ENCODE data around the gene CDH4.
"Not testable (repeated sequence)": the region's sequence is repeated elsewhere in the genome, so short reads cannot be mapped to it uniquely, and the experiment has no call there.

CDH4 gene

DNA sequence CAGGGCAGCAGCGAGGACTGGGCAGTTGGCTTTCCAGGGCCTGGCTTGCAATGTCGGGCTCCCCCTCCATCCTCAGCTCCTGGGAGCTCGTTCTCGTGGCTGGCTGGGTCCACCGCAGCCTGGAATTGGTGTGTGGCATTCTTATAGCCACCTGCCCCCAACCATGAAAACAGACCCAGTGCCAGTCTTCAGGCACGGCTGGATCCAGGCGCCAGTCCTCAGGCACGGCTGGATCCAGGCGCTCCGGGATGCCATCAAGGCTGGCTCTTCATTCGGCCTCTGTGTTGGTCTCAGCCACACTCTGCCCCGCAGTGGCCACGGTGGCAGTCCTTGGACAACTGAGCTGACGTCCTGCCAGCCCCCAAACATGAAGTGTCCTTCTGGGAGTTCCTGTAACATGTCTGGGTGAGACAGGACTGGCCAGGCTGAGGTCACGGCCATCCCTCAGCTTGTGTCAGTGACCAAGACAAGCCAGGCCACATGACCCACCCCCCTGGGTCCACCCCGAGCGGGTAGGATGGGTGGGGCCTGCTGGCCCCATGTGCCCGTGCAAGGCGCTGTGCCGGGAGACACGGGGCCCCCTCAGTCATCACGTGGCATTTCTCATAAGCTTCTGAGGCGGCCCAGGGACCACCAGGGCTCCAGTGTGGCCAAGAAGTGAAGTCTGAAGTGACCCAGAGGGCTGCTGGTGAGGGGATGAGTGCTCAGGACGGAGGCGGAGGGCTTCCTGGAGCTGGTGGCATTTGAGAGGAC, 714.6 kb downstream of the CDH4 start:
- no peak for DNase-seq (ENCODE audit: low spot score)

DNA sequence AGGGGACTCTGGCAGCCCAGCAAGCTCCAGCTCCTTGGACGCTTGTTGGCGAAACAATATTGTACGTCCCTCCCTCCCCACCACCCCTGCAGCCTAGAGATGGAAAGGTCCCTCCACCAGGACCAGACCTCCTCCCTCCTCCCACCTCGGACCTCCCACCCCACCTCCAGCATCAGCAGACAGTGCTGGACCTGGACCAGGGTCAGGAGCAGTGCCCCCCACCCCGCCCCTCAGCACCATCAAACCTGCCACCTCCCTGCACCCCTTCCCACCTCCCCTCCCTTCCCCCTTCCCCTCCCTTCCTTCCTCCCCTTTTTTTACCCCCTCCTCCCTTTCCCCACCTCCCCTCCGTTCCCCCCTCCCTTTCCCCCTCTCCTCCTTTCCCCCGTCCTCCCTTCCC, 715.2 kb downstream of the CDH4 start:
- no peak for DNase-seq (ENCODE audit: low spot score)

DNA sequence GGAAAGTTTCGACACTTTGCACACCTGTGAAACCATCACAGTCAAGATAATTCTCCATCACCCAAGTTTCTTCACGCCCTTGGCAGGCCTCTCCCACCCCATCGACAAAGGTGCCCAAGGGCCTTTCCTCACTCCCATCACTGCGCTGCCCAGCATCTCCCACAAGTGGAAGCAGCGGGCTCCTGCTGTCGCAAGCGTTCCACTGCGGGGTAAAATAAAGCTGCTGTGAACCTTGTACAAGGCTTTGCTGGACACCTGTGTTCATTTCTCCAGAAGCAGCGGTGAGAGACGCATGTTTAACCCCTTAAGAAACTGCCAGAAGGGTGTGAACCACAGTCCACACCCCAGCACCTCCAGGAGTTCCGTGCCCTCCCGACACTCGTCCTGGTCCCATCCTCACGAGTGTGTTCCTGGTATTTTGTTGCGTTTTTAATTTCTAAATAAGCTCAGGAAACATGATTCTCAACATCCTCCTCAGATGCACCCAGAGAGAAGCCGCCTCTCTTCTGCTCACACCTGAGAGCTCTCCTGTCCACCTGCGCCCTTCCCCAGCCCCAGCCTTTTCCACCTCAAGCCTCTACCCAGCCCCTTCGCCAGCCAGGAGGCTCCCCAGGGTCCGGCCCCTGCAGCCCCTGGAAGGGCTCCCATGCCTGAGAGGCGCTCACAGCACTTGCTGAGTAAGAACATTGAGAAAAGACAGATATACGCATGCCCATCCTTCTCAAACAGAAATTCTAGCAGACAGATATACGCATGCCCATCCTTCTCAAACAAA, 716.2 kb downstream of the CDH4 start:
- no peak for DNase-seq (ENCODE audit: low spot score)

DNA sequence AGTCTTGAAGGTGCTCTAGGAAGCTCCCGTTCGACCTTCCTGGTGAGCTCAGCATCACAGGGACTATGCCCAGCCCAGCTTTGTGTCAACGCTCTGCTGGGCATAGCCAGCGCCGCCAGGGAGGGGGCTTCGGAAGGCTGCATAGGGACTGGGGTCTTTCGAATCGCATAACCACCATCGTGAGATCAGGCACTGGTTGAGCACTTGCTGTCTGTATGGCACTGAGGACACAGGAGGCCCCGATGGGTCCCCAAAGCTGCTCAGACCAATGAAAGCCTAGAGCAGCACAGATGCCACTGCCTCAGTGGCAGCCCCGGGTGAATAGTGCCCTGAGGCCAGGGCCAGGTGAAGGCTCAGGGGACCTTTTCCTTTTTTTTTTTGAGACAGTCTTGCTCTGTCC, 716.9 kb downstream of the CDH4 start:
- DNase-seq (ENCODE audit: low spot score), result no peak

DNA sequence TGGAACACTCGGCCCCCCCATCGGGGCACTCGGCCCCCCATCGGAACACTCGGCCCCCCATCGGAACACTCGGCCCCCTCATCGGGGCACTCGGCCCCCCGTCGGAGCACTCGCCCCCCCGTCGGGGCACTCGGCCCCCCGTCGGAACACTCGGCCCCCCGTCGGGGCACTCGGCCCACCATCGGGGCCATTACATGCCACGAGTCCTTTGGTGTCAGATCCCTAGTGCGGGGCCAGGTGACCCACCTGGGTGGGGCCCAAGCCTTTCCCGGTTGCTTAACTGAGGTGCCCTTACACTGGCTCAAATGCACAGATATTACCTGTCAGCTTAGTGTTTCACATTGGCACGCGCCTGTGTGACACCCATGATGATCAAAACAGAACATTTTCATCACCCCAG, 717.7 kb downstream of the CDH4 start:
- DNase-seq (ENCODE audit: low spot score), result no peak

DNA sequence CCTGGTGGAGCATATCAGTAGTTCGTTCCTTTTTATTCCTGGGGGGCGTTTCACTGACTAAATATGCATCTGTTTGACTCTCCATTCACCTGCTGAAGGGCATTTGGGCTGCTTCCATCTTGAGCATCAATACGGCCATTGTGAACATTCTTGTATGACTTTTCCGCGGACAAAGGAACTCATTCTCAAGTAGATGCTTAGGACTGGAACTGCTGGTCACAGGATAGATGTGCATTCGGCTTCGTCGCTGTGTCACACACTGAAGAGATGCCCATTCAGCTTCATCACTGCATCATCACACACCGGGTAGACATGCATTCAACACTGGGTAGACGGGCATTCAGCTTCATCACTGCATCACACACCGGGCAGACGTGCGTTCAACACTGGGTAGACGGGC, 718.3 kb downstream of the CDH4 start:
- DNase-seq (ENCODE audit: low spot score), result no peak

DNA sequence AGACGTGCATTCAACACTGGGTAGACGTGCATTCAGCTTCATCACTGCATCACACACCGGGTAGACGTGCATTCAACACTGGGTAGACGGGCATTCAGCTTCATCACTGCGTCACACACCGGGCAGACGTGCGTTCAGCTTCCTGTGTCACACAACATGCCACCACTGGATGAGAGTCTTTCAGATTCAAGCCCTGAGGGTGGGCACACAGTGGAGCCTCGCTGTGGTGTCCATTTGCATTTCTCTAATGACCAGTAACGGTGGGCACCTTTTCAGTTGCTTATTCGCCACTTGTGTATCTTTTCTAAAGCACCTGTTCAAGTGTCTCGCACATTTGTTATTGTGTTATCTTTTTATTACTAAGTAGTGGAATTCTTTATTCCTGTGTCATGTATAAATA, 719.5 kb downstream of the CDH4 start:
- DNase-seq (ENCODE audit: low spot score), result not testable (repeated sequence)

DNA sequence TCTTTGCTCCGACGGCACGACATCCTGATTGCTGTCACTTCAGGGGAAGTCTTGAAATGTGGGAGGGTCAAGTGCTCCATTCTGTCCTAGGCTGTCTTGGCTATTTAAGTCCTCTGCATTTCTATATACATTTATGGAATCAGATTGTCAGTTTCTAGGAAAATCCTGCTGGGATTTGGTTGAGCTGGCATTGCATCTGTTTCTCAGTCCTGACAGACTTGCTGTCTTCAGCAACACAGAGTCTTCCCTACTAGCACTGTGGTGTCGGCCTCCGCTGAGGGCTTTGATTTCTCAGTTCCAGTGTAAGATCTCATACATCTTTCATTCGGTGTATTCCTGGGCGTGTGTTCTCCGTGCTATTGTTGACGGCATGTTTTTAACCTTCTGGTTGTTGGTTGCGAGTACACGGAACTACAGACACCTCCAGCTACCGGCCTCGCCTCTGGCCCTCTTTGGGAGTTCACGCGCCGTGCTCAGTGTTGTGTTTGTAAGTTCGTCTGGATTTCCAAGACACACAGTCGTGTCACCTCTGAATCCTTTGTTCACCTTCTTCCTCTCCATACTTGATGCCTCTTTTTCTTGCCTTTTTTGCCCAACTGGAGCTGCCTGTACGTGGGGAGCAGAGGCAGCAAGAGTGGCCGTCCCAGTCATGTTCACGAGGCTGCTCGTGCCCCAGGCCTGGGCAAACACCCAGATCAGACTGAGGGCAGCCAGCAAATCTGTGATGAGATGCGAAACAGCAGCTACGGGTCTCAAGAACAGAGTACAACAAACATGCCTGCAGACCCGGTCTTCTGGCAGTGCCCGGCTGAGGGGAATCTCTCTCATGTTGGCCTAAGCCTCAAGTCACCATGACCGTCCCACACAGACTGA, 720.8 kb downstream of the CDH4 start:
- DNase-seq (ENCODE audit: low spot score), result no peak

DNA sequence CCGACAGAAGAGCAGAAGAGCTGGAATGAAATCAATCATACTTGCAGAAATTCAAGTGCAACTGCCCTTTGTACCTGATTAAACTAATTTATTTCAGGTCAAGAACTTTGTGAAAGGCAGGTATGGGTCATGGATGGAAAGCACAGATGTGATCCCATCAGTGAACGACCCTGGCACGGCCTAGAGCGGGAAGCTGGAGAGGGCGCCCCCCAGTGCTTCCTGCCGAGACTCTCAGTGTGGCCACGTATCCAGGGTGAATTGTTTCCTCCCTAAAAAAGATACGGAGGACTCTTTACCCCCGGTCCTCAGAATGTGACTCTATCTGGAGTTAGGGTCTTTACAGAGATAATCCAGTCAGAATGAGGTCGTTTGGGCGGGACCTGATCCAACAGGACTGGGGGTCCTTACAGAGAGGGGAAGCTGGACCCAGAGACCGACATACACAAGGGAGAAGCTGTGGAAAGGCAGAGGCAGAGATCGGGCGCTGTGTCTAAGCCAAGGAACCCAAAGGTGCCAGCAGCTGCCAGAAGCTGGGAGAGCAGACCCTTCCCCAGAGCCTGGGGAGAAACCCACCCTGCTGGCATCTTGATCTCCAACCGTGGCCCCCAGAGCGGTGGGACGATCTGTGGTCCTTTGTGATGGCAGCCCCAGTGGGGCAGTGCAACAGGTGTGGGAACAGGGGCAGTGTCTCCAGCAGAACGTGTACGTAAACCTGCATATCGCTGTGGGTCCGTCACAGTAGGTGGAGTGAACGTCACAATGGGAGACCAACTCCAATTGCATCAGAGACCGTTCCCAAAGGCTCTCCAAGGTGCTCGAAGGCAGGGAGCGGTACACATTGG, 721.7 kb downstream of the CDH4 start:
- DNase-seq (ENCODE audit: low spot score), result no peak

DNA sequence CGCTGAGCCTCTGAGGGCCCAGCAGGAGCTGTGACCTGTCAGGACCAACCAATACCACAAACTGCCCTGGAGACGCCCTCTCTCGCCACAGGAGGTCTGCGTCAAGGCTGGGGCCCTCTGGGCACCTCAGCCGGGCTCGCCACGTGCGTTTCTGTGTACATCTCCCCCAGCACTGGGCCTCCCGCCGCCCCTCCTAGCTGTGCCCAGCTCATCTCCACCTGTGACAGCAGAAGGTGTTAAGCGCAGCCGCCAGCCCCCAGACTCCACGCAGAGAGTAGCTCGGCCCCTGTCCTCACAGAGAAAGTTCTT, 722.2 kb downstream of the CDH4 start:
- DNase-seq (ENCODE audit: low spot score), result no peak

DNA sequence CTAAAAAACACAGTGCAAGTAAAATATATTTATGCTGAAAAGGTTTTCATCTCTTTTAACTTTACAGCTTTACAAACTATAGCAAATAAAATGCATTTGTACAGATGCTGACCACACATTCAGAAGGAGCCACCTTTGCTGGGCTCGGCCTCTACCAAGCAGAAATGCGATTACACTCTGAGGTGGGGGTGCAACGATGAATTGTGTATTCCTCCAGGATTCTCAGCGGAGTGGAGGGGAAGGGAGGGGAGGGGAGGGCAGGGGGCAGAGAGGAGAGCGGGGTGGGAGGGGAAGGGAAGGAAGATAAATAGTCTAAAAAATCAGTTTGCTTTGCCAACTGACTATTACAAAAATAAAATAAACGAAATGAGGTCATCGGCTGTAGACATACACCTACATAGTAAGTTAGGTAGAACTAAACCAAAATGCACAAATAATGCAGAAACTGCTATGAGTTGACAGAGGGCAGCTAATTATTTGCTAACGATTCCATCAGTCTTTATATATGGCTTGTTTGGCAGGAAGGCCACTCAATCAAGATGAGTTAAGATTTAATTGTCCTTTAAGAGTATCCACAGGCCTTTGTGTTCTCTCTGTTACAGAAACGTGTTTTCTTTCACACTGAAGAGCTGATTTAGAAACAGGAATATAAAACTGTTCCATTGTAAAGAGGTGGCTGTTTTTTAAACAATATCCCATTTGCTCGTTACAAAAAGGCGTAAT, 723.5 kb downstream of the CDH4 start:
- DNase-seq (ENCODE audit: low spot score), result no peak

DNA sequence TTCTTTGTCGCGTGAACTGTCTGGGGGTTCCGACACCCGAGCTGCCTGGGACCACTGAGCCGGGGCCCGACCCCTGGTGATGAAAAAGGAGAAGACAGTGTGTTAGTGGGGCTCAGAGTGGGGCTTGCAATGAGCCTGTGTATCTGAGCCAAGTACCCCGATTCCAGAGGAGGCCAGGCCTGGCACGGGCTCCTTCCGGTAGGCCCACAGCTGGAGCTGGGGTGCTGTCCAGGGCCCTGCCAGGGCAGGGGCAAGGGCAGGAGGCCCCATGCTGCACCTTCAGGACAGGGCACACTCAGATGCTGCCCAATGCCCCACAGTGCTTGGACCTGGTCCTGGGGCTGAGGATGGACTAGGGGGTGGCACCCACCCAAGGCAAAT, 724.2 kb downstream of the CDH4 start:
- DNase-seq (ENCODE audit: low spot score), result no peak

DNA sequence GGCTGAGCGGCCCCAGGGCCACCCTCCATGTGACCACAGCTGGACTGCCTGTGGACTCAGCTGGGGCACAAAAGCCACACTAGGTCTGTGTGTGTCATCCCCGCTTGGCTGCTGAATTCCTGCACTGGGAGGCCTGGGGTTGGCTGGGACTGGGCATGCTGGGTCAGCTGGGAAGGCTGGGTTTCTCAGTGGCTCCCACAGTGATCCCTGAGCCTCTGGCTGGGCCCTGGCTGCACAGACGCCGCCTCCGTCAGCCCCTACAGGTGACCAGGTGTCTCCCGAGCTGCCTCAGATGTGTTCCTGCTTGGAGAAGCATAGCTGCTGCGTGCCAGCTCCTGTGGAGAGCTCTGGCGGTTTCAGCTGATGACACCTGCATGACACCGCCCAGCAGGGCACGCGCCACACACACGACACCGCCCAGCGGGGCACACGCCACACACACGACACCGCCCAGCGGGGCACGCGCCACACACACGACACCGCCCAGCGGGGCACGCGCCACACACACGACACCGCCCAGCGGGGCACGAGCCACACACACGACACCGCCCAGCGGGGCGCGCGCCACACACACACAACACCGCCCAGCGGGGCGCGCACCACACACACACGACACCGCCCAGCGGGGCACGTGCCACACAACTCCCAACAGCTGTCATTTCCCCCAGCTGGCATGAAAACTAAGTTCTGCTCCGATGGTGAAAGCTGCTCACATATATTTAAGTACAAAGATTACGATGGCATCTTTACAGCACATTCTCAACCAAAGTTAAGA, 724.8 kb downstream of the CDH4 start:
- no peak for DNase-seq (ENCODE audit: low spot score)

DNA sequence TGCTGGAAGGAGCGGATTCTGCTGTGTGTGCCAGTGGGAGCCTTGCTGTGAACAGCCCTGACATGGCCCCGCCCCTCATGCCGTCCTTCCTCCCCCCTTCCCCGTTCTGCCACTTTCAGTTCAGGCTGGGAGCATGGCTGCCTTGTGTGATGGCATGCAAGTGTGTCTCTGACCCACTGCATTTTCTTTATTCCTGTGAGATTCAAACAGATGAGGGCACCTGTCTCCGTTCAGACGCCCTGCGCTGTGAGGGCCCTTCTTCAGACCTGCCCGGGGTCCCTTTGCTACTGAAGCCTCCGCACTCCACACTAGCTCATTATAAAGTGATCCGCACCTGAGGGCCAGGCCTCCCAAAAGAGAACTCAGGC, 725.3 kb downstream of the CDH4 start:
- no peak for DNase-seq (ENCODE audit: low spot score)

DNA sequence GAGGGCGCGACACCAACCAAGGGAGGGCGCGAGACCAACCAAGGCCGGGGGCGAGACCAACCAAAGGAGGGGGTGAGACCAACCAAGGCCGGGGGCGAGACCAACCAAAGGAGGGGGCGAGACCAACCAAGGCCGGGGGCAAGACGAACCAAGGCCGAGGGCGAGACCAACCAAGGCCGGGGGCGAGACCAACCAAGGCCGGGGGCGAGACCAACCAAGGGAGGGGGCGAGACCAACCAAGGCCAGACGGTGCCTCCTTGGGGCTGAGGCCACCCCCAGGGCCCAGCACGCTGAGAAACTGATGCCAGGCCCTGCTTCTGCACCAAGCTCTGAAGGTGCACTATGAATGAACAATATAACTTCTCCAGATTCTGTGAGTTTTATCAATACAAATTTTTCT, 726.4 kb downstream of the CDH4 start:
- no peak for DNase-seq (ENCODE audit: low spot score)

DNA sequence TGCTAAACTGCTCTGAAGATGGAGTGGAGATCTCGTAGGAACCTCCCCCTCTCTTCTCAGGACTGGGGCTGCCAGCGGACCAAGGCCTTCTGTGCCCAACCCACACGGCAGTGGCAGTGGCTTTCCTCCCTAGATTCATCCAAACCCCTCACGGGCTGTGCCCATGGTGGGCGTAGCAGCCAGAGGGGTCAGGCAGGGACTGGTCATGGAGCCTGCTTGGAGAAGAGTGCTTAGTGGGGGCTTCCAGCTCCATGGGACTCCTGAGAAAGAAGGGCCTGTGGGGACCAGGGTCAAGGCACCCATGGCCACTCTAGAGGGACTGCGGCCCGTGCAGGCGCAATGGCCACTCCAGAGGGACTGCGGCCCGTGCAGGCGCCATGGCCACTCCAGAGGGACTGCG, 727.0 kb downstream of the CDH4 start:
- DNase-seq (ENCODE audit: low spot score), result no peak

DNA sequence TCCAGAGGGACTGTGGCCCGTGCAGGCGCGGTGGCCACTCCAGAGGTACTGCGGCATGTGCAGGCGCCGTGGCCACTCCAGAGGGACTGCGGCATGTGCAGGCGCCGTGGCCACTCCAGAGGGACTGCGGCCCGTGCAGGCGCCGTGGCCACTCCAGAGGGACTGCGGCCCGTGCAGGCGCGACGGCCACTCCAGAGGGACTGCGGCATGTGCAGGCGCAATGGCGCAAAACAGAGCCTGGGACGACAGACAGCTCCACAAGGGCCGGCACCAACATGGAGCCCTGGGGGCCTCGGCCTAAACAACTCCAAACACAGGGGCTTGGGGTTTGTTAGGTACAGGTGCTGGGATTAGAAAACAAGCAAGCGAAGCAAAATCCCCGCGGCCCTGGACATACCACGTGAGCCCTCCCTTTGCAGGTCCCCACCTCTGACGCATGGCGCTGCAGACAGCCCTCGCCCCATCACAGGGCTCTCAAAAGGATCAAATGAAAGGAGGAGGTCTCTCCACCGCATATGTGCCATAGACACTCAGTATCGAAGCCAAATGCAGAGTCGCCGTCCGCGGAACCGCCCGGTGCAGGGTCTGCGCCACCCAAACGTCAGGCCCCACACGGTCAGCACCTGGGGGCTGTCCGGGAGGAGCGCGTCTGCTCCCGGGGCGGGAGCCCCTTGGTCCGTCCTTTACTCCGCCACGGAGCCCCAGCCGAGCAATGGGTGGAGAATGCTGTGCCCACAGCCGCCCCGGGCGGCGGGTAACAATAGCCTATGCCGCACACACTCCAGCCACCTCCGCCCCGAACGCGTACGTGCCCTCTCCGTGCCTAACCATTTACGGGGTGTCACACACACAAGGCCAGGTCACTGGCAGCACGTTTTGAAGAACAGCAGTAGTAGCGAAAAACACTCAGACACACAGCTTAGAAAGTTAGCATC, 727.9 kb downstream of the CDH4 start:
- no peak for DNase-seq (ENCODE audit: low spot score)

DNA sequence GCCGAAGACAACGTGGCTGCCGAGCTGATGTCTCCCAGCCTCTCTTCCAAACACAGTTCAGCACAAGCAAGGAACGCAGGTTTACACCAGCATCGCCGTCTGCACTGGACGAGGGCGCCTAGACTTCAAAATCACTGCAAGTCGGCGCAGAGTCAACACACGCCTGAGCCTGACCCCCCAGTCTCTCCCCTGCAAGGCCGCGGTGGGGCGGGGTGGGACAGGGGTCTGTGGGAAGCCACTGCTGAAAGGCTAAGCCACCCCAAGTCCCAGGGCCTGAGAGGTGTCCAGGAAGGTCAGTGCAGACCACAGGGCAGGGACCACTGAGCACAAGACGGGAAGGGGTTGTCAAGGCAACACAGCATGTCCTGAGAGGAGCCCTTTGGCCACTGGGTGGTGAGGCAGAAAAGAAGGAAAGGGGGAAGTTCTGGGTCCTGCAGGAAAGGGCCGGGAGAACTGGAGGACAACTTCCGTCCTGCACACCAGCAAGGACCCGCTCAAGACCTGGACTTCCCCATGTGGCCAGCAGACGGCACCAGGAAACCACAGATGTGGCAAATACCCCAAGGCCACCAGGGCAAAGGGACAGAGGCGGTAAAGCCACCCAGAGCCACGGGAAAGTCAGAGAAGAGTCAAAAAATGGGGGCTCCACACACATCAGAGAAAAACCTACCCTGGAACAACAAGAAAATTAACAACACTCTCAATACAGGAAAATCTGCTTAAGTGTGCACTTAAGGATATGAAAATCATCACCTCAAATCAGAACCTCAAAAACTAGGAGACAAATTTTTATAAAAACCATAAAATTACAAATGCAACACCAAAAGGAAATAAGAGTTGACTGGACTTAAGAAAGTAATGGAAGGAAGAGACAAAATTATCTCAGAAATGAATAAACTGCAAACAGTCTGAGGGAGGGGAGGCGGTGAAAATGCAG, 728.9 kb downstream of the CDH4 start:
- no peak for DNase-seq (ENCODE audit: low spot score)

Data from CD4-positive, alpha-beta T cell treated with Interleukin-15 for 4 hours (primary cell).